ENCODE measurements around the gene TUBB1.

Gene TUBB1

DNA sequence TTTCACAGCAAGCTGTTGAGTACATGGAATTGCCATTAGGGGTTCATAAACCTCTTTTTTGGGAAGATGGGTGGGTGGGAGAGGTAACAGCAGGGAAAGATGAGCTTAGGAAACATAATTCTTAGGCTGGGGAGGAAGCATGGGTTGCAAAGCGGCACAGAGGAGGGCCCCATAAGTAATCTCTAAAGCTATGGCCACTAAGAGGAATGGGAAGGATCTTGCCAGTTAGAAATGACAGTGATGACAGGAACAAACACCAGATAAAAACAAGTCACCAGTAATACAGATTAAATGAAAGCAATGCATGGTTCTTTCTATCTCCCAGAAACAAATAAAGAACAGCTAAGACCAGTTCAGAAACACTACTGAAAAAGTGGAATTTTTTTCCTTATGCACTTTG, 54.4 kb downstream of the TUBB1 start:
- H3K79me2 ChIP-seq (ENCODE audit: low read length), result no peaks in the 10 kb centered on the region
- H3K9ac ChIP-seq (ENCODE audit: low read length), result no peak overlapping the region
- no peak overlapping the region for H3K27ac ChIP-seq (ENCODE audit: low read length)
- H3K4me1 ChIP-seq (ENCODE audit: low read length), result peaks cover 72% of the 10 kb centered on the region
- no peak overlapping the region for H3K4me3 ChIP-seq (ENCODE audit: low read length)
- H3K9me3 ChIP-seq (ENCODE audit: insufficient read depth, low read length), result no peaks in the 10 kb centered on the region
- no peaks in the 10 kb centered on the region for H3K36me3 ChIP-seq (replicated peaks; ENCODE audit: low read depth, low read length)
- H4K20me1 ChIP-seq (ENCODE audit: insufficient read depth, low read length), result no peaks in the 10 kb centered on the region
- TF ChIP-seq CTCF (IDR thresholded peaks at IDR 0.05; ENCODE audit: low read depth, low read length) (no peak), EZH2phosphoT487 (IDR thresholded peaks at IDR 0.05; ENCODE audit: low read depth) (no peak)
- no peak overlapping the region for H2AFZ ChIP-seq (ENCODE audit: low read depth, low read length)
- no peak overlapping the region for H3K4me2 ChIP-seq (ENCODE audit: low read length)
- peaks cover 74% of the 10 kb centered on the region for H3K27me3 ChIP-seq (ENCODE audit: low read depth, low read length)

- H3K79me2 ChIP-seq (ENCODE audit: low read length), result no peaks in the 10 kb centered on the region
- no peak overlapping the region for H3K4me3 ChIP-seq (ENCODE audit: low read length)
- H3K9ac ChIP-seq (ENCODE audit: low read length), result no peak overlapping the region
- H3K27me3 ChIP-seq (ENCODE audit: low read depth, low read length), result peaks cover 80% of the 10 kb centered on the region
- peaks cover 63% of the 10 kb centered on the region for H3K4me1 ChIP-seq (ENCODE audit: low read length)
- H3K36me3 ChIP-seq (replicated peaks; ENCODE audit: low read depth, low read length), result no peaks in the 10 kb centered on the region
- H4K20me1 ChIP-seq (ENCODE audit: insufficient read depth, low read length), result no peaks in the 10 kb centered on the region
- no peak overlapping the region for H2AFZ ChIP-seq (ENCODE audit: low read depth, low read length)
- H3K27ac ChIP-seq (ENCODE audit: low read length), result no peak overlapping the region
- H3K9me3 ChIP-seq (ENCODE audit: insufficient read depth, low read length), result no peaks in the 10 kb centered on the region
- TF ChIP-seq CTCF (IDR thresholded peaks at IDR 0.05; ENCODE audit: low read depth, low read length) (no peak), EZH2phosphoT487 (IDR thresholded peaks at IDR 0.05; ENCODE audit: low read depth) (no peak; the same call in 1 of the 2 replicates)
- peak overlapping the region; percentile 20 for H3K4me2 ChIP-seq (ENCODE audit: low read length)
Measured at GRCh38 chr20:59074456-59074855, 55.2 kb downstream of the TUBB1 start.

- peaks cover 86% of the 10 kb centered on the region for H3K27me3 ChIP-seq (ENCODE audit: low read depth, low read length)
- no peaks in the 10 kb centered on the region for H4K20me1 ChIP-seq (ENCODE audit: insufficient read depth, low read length)
- no peak overlapping the region for H3K4me3 ChIP-seq (ENCODE audit: low read length)
- H2AFZ ChIP-seq (ENCODE audit: low read depth, low read length), result no peak overlapping the region
- H3K4me1 ChIP-seq (ENCODE audit: low read length), result peaks cover 50% of the 10 kb centered on the region
- no peaks in the 10 kb centered on the region for H3K79me2 ChIP-seq (ENCODE audit: low read length)
- no peaks in the 10 kb centered on the region for H3K9me3 ChIP-seq (ENCODE audit: insufficient read depth, low read length)
- no peak overlapping the region for H3K27ac ChIP-seq (ENCODE audit: low read length)
- no peak for TF ChIP-seq CTCF (IDR thresholded peaks at IDR 0.05; ENCODE audit: low read depth, low read length)
- TF ChIP-seq EZH2phosphoT487 (IDR thresholded peaks at IDR 0.05; ENCODE audit: low read depth), result no peak
- H3K9ac ChIP-seq (ENCODE audit: low read length), result no peak overlapping the region
- H3K4me2 ChIP-seq (ENCODE audit: low read length), result no peak overlapping the region
- no peaks in the 10 kb centered on the region for H3K36me3 ChIP-seq (replicated peaks; ENCODE audit: low read depth, low read length)
Measured at GRCh38 chr20:59075934-59076508, 56.8 kb downstream of the TUBB1 start.
